Measurements from ENCODE around the gene INVS. TPM values are rescaled to one million over a fixed set of nuclear protein-coding genes. Genes with fewer than 3 reads are reported as not detected.

INVS gene
- total RNA-seq, 1 experiment from 2014 or later, result 21.1 TPM

GRCh38 chr9:100197553-100197952 lies 98.5 kb downstream of the INVS start:
- Histone ChIP-seq H3K27me3 (ENCODE audit: insufficient read depth, low read length) (no peaks in the 10 kb centered on the region), H2AFZ (ENCODE audit: low read depth, low read length, poor library complexity, severe bottlenecking) (no peak overlapping the region), H3K4me1 (ENCODE audit: control insufficient read depth in 1 of 2, insufficient read depth in 2 of 2, low read length in 2 of 2) (no peaks in the 10 kb centered on the region), H3K9ac (ENCODE audit: low read length) (no peak overlapping the region), H3K4me2 (ENCODE audit: low read length) (no peak overlapping the region), H3K9me2 (ENCODE audit: insufficient read depth) (no peaks in the 10 kb centered on the region), H4K20me1 (ENCODE audit: insufficient read depth) (no peaks in the 10 kb centered on the region), H3K9me3 (ENCODE audit: control insufficient read depth in 1 of 2, insufficient read depth in 1 of 2, low read depth in 1 of 2, low read length in 2 of 2) (no peaks in the 10 kb centered on the region), H3K27ac (ENCODE audit: low read depth, low read length) (no peak overlapping the region), H3K36me3 (ENCODE audit: control insufficient read depth in 1 of 2, insufficient read depth in 2 of 2, low read length in 2 of 2) (no peaks in the 10 kb centered on the region), H3K79me2 (ENCODE audit: insufficient read depth, low read length) (no peaks in the 10 kb centered on the region), H3K4me3 (replicated peaks in 1 of 2; ENCODE audit: low read depth in 1 of 2, low read length in 2 of 2) (no peak overlapping the region)
- CTCF ChIA-PET, result no interaction called here
- TF ChIP-seq MAX (IDR thresholded peaks at IDR 0.05), result no peak
- TF ChIP-seq ZFX (IDR thresholded peaks at IDR 0.05), result no peak
- no peak for TF ChIP-seq YY1 (IDR thresholded peaks at IDR 0.05; ENCODE audit: extremely low read depth, insufficient replicate concordance, low read depth, low read length)
- TF ChIP-seq SP1 (IDR thresholded peaks at IDR 0.05; ENCODE audit: low read depth), result no peak
- TF ChIP-seq ATF3 (IDR thresholded peaks at IDR 0.05), result no peak
- no peak for TF ChIP-seq CEBPB (IDR thresholded peaks at IDR 0.05; ENCODE audit: low read depth)
- no peak for TF ChIP-seq CTCF (IDR thresholded peaks at IDR 0.05 in 2 of 3, conservative IDR thresholded peaks at IDR 0.05 in 1 of 3; ENCODE audit: borderline replicate concordance in 1 of 3, insufficient read depth in 1 of 3, low read depth in 2 of 3, low read length in 2 of 3)
- TF ChIP-seq EZH2phosphoT487 (IDR thresholded peaks at IDR 0.05; ENCODE audit: borderline replicate concordance), result no peak
- TF ChIP-seq FOSL1 (IDR thresholded peaks at IDR 0.05; ENCODE audit: low read depth), result no peak
- TF ChIP-seq REST (IDR thresholded peaks at IDR 0.05; ENCODE audit: low read depth), result no peak
- no peak for TF ChIP-seq CBX3 (IDR thresholded peaks at IDR 0.05; ENCODE audit: low read depth)
- no peak for TF ChIP-seq ELF1 (IDR thresholded peaks at IDR 0.05; ENCODE audit: borderline replicate concordance, low read depth)
- no peak for TF ChIP-seq EZH2 (IDR thresholded peaks at IDR 0.05)
- no peak for TF ChIP-seq SIN3A (IDR thresholded peaks at IDR 0.05; ENCODE audit: low read depth)
- TF ChIP-seq ZNF274 (IDR thresholded peaks at IDR 0.05; ENCODE audit: low read depth, low read length), result no peak
- RAD21 ChIA-PET (ENCODE audit: low non-redundant PET in 1 of 2, low total read pairs in 2 of 2, uncharacterized antibody in 2 of 2, unreplicated experiment in 2 of 2), result no interaction called here
- ATAC-seq (no peak), DNase-seq (ENCODE audit: low read depth, low spot score) (no peak)
- POLR2A ChIA-PET, result no interaction called here
- intact Hi-C loops (cut with micrococcal nuclease), result no loop called here
- BruUV-seq (replicated peaks), result no TSS peak

Data from HCT116 (cell line).